NOMO-1 treated with DMSO at 0.1 percent for 48 hours (cell line): ENCODE measurements around the gene ANO10.
"Not testable (repeated sequence)": the region's sequence is repeated elsewhere in the genome, so short reads cannot be mapped to it uniquely, and the experiment has no call there.

Experiments
- DNase-seq: peaks from one replicate; lab custom pipeline; 2025; ENCODE audit not compliant: unreplicated experiment; lab: John Stamatoyannopoulos, UW

The ANO10 gene

DNA sequence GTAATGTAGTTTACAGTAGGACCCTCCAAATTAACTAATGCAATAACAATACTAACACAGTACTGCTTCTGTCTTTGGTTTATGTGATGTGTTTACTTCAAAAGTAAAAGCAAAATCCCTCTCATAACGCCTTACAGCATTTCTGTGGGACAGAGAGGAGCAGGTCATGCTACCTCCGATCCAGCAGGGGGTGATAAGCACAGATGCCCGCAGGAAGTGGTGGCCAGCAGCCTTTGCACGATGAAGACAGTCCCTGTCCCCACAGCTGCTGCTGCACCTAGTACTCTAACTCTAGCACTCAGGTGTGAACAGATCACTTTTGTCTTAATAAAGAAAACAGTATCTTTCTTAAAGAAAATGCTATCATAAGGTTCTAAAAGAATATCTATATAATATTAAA is 38.3 kb downstream of the ANO10 start:
- DNase-seq, result no peak

DNA sequence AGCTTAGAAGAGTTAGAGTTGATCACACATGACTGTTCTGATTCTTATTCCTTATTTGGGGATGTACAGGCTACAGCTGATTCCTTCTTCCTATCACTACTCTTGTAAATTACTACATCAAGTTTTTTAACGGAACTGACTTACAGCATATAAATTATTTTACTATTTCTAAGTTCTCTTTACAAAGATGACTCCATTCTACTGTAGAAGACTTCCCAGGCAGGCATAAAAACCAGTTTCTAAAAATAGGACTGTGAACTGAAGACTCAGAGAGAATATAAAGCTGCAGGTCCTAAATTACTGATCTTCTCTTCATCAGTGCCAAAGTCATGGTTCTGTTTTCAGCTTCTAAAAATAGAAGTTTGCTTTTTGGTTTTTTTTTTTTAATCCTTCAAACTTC is 38.9 kb downstream of the ANO10 start:
- no peak for DNase-seq

DNA sequence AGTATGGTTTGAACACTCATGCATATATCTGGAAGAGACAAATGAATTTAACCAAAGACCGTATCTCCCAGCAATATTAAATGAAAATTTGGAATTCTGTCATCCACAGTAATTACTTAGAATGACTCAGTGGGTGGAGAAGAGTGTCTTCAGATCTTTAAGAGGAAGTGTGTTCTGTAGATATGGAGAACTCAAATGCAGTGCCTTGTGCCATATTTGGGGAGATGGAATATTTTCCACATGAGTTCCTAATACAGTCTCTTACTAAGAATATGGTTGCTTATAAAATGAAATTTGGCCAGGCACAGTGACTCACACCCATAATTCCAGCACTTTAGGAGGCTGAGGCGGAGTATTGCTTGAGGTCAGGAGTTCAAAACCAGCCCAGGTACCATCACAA is 40.5 kb downstream of the ANO10 start:
- no peak for DNase-seq

DNA sequence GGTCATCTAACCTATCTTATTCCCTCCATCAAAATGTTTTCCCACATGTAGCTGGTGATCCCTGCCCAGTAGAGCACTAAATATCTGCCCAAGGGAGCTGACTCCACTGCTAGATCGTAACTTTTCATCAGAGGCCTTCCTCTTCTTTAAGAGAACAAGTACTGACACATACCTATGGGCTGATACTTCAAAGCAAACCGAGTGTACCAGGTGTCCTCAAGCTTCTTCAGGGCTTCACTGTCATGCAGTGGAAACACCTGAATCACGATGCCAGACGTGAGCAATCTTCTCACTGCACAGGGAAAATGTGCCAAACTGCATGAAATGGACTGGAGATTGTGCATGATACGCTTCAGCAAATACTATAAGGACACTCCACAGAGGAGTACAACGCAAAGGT is 41.6 kb downstream of the ANO10 start:
- DNase-seq, result no peak

DNA sequence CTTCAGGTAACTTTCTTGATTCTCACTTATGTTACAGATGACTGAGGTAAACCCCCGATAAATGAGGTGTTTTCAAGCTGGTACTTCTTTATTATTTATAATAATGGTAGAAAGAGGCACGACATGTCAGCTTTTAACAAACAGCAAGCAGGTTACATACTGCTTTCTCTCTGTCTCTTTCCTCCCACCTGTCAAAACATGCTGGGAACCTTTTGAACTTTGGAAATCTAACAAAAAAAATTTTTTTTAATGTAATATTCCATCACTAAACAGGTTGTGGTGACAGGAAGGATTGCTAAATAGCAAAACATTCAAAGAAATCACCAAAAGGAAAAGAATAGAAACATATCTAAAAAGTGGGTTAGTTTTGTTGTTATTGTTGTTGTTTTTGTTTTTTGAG is 48.2 kb downstream of the ANO10 start:
- no peak for DNase-seq

DNA sequence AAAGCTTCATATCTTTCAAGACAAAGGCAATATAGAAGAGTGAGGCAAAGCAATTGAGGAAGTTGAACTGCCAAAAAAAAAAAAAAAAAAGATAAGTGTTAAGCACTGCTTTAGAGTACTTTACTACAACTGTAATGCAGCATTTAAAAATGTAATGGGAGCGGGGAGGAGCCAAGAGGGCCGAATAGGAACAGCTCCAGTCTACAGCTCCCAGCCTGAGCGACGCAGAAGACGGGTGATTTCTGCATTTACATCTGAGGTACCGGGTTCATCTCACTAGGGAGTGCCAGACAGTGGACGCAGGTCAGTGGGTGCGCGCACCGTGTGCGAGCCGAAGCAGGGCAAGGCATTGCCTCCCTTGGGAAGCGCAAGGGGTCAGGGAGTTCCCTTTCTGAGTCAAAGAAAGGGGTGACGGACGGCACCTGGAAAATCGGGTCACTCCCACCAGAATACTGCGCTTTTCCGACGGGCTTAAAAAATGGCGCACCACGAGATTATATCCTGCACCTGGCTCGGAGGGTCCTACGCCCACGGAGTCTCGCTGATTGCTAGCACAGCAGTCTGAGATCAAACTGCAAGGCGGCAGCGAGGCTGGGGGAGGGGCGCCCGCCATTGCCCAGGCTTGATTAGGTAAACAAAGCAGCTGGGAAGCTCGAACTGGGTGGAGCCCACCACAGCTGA is 56.0 kb downstream of the ANO10 start:
- not testable (repeated sequence) for DNase-seq

DNA sequence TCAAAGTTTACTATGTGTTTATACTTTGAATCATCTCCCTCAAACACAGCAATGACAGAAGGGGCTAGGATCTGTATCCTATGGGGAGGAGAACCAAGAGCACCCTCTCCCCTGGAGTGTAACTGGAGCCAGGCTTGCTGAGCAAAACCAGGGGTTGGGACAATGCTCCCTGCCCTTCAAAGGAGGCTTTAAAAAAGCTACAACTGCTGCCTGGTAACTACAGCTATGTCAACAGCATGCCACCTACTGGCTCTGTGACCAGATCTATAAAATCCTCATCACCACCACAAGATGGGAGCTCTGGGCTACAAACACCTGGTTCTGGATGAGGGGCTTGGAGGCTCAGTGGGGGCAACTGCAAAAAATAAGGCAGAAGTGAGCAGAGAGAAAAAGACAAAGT is 61.9 kb downstream of the ANO10 start:
- DNase-seq, result no peak

DNA sequence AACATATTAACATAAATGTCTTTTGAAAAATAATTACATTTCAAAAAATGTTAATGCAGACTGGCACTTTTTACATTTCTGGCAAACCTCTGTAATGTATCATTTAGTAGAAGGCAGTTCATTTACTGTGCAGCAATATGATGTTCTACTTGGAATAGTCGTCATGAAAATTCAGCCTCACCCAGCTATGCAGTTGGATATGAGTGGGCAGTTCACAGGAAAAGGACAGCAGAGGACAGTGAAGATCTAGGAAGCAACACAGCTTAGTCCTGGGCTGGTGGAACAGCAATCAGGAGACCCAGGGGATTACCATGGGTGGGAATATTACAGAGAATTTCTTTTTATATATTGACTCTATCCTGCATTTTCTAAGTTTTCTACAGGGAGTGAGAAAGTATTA is 63.6 kb downstream of the ANO10 start:
- no peak for DNase-seq

DNA sequence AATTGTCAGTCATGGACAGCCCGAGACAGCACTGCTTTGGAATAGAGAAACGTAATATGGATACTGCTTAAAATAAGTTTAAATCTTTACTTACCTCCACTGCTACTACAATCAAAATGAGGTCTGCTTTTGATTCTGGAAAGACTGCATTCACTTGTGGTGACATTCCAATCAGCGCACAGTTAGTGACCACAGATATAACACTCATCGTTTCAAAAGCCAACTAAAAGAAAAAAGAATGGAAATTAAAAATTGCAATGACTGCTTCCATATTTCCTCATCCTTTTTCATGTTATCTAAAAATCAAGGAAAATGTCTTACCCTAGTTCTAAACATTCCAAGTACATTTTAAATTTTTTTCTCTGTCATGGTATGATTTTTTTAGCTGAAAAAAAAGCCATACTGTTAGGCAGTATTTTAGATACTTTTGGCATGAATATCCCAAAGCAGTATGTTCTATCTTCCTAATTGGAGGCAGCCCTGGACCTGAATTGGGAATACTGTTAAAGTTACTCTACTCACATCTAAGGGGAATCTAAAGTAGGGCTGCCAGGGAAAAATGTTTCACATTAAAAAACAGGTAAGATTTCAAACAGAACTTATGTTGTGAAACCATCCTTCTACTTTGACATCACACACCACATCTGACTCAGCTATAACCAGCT is 72.1 kb downstream of the ANO10 start:
- no peak for DNase-seq

DNA sequence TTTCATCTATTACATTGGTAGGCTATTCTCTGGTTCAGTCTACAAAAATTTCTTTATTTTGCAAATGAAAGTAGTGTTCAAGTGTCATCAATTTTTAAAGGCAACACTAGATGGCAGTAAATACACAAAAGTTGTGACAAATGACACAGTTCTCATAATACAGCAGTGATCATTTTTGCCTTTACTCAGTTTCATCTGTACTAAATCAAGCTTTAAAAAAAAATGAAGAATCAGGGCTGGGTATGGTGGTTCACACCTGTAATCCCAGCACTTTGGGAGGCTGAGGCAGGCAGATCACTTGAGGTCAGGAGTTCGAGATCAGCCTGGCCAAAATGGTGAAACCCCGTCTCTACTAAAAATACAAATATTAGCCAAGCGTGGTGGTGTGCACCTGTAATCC is 77.5 kb downstream of the ANO10 start:
- peak; percentile 51 for DNase-seq

DNA sequence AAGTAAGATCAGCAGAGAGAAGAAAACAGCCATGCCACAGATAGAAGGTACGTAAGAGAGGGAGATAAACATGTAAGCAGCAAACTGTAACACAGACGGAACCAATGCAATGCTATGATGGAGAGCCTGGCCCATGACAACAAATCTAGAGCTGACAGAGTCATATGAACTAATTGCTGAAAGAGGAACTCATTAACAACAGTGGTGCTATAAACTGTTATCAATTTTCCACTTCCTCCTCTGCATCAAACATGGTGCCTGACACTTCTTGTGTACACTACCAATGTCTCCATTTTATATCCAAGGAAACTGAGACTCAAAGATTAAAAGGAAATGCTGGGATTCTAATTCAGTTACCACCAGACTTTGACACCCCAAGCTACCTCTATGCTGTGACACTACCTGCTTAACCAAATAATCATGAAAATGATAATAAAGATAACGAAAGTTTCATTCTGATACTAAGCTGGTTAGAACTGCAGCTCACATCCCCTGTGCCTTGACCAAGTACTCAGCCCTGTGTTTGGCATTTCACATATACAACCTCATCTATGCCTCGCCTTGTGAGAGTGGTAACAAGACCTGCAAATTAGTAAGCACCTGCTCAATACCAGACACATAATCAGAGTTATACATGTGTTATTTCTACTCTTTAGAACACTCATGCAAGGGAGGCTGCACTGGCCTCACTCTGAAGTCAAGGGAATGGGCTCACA is 79.3 kb downstream of the ANO10 start:
- DNase-seq, result peak; percentile 77

DNA sequence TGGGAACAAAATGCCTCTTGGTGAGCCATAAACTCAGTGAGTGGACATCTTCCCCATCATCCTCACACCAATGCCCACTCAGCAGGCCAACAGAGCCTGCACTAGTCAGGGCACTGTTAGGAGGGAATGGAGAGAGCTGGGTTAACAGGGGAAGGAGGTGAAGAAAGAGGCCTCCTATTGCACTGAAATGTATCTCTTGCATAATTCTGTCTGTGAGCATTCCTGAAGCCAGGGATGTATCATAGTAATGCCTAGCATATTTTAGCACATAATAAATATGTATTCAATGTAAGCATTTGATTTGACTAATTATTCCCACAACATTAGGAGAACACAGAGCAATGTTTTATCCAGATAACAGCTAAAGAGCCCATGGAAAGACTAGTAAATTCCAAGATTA is 81.2 kb downstream of the ANO10 start:
- no peak for DNase-seq

DNA sequence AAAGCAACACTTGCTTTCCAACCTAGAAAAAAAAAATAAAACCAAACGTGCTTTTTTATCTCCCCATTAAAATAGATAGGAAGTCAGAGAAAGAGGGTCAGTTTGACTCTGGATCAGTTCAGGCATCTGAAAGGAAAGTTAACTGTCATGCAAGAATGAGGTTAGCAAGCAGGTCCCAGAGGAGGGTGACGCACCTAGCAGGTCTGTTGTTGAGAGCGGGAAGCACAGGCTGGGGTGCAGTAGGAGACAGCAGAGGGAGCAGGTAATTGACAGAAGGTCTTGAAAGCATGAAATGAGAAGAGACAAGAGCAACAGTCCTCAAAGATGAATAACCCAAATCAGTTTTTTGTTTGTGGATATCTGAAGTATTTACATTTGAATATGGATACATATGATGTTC is 82.5 kb downstream of the ANO10 start:
- DNase-seq, result no peak

DNA sequence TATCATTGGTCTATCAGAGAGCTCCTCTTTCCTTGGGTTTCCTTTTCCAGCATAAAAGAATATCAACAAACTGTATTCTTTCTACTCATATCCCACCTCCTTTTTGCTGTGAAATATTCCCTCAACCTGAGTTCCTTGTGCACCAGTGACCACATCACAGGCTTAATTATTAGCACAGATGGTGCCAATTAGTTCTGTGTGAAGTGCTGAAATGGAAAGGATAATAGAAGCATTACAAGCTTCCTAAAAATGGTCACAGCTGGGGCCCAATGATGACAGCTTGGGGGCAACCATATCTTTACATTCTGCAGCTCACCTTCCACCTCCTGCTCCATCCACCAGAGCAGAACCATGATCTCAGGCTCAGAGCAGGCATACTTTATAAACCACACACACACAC is 84.6 kb downstream of the ANO10 start:
- no peak for DNase-seq

DNA sequence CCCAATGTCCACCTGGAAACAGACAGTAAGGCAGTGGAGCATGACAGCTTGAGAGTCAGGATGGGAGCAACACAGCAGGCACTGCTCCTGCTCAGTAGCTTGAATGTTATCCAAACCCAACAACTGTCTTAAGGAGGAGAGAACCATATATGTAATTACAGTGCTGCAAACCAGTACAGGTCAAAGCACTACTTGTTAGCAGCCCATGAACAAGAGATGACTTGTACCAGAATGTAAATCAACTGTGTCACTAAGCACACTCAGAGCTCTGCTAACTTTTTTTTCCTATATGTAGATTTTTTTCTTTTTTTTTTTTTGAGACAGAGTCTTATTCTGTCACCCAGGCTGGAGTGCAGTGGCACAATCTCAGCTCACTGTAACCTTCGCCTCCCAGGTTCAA is 87.1 kb downstream of the ANO10 start:
- no peak for DNase-seq

DNA sequence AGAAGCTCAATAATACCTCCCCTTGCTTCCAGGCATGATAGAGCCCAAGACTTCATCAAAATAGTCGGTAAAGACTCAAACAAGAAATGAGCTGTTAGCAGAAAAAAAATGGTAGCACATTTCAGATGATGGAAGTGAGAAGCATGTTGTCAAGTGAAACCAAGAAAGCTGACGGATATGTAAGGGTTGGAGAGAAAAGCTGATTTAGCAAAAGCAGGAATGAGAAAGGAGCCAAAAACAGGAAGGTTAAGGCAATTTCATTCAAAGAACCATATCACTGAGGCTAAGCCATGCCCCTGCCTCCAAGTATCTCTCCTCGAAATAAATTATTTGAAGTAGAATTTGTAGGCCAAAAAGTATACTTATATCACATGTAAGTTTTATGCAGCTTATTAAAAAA is 88.8 kb downstream of the ANO10 start:
- DNase-seq, result no peak

DNA sequence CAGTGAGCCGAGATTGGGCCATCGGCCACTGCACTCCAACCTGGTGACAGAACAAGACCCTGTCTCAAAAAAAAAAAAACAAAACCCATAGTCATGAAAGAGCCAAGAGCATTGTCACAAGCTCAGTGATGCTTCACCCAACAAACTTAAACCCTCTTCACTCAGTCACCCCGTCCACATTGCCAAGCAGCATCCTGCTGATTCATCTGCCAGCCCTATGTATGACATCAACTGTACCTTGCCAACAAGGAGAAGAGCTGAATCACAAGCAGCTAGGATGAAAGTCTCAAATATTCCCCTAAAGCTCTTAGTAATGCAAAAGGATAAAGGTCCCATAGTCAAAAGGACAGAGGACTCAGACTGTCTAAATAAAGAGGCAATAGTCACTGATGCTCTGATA is 90.0 kb downstream of the ANO10 start:
- DNase-seq, result no peak

DNA sequence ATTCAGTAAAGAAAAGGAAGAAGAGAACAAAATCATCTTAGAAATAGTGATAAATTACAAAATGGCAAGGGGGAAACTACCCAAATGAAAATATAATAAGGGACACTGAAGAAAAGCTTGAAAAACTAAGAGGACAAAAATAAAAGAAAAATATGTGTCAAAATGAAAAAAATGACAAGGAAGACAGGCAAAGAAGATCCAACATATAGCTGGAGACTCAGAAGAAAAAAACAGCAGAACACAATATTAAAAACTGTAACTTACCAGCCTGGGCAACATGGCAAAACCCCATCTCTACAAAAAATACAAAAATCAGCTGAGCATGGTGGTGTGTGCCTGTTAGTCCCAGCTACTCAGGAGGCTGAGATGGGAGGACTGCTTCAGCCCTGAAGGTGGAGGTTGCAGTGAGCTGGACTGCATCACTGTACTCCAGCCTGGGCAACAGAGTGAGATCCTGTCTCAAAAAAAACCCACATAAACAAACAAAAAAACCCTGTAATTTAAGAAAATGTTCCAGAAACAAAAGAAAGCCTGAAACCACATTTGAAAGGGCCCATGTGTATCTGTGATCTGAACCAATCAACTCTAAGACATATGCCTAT is 93.2 kb downstream of the ANO10 start:
- DNase-seq, result no peak

DNA sequence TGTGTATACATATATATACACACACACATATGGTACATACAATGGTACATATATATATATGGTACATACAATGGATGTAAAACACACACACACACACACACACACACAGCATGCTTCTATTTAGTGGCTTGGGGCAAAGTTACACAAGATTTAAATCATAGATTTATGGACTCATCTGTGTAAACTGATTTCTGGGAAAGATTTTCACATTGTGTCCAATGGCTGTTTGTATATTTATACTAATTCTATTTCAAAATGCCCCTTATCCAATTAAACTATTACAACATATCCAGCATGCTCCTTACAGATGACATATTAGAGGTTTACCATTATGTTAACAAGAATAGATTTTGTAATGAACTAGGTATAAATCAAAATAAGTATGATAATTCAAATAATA is 94.9 kb downstream of the ANO10 start:
- DNase-seq, result no peak

DNA sequence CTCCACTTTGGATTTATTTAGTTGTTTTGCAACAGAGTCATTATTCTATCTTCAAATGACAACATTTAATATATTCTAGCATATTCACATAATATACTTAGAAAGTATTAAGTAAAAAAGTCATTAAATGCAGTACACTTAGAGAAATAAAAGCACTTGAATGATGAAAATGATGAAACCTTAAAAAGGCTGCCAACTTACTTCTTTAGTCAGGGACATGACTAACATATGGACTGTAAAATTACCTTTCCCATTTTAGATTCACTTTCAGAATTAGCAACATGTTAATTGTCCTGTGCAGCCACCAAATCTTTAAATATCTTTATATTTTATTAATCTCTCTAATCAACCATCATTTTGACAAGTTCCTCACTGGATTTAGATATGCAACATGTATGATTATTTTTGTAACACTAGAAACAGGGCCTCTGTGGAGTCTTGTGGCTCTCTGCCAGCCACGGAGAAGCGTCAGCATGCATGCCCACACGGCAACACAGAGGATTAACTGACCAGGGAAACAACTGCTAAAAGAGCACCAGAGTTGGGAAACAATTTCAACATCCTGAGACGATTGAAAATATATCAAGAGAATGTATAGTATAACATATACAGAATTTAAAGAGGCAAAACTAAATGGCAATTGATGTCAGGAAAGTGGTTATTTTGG is 95.7 kb downstream of the ANO10 start:
- DNase-seq, result peak; percentile 26

DNA sequence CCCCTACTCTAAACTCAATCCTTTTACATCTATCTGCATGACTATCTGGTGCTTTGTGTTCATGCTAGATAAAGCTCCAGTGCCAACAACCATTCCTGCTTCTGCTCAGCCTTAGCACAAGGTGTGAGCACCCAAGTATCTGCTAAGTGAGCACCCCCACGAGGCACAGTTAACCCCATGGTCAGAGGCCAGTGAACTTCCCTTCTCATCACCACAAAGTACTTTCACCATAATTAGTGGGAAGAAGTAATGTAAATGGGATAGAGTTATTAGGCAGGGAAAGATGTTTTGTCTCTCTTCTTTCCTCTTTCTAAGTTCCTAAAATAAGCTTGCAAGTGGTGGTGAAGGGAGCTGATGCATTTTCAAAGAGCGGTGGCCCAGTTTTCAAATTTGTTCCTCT is 96.4 kb downstream of the ANO10 start:
- DNase-seq, result peak; percentile 58
